Measurements from ENCODE around the gene ROM1. TPM values are rescaled to one million over a fixed set of nuclear protein-coding genes. Genes with fewer than 3 reads are reported as not detected.
"Not testable (repeated sequence)": the region's sequence is repeated elsewhere in the genome, so short reads cannot be mapped to it uniquely, and the experiment has no call there.

Gene ROM1
- total RNA-seq, 2 donors from 2014 or later = 11.4 to 12.6 TPM

DNA sequence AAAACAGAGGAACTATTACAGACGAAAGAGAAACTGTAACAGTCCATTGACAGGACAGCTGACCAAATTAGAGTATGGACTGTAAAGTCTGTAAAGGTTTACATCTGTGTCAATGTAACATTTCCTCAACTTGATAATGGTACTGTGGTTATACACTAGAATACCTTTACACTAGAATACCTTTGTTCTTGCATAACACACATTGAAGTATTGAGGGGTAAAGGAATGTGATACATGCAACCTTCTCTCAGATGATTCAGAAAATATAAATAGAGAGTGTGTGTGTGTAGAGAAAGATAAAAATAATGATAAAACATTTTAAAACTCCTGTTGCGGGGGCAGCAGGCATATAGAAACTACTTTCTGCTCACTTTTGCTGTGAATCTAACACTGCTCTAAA lies 33.8 kb upstream of the ROM1 start:
- no peak overlapping the region for H3K27ac ChIP-seq
- no peak overlapping the region for H3K4me3 ChIP-seq
- peaks cover 14 to 20% of the 10 kb centered on the region in 2 donors for H3K4me1 ChIP-seq (ENCODE audit: control insufficient read depth in 1 of 2, low read depth in 2 of 2)
- ATAC-seq (ENCODE audit: insufficient number of reproducible peaks, low FRiP score, low read depth) (no peak), DNase-seq (ENCODE audit: low spot score) (no peak)
- peaks cover 12% of the 10 kb centered on the region for H3K36me3 ChIP-seq
- H3K27me3 ChIP-seq (replicated peaks; ENCODE audit: insufficient read depth) = no peaks in the 10 kb centered on the region
- H3K9me3 ChIP-seq = no peaks in the 10 kb centered on the region
- TF ChIP-seq, protein P1, sequence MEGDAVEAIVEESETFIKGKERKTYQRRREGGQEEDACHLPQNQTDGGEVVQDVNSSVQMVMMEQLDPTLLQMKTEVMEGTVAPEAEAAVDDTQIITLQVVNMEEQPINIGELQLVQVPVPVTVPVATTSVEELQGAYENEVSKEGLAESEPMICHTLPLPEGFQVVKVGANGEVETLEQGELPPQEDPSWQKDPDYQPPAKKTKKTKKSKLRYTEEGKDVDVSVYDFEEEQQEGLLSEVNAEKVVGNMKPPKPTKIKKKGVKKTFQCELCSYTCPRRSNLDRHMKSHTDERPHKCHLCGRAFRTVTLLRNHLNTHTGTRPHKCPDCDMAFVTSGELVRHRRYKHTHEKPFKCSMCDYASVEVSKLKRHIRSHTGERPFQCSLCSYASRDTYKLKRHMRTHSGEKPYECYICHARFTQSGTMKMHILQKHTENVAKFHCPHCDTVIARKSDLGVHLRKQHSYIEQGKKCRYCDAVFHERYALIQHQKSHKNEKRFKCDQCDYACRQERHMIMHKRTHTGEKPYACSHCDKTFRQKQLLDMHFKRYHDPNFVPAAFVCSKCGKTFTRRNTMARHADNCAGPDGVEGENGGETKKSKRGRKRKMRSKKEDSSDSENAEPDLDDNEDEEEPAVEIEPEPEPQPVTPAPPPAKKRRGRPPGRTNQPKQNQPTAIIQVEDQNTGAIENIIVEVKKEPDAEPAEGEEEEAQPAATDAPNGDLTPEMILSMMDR (IDR thresholded peaks at IDR 0.05) = no peak

GRCh38 chr11:62580959-62581715 lies 31.9 kb upstream of the ROM1 start:
- Histone ChIP-seq H3K4me3 (no peak overlapping the region), H3K27ac (no peak overlapping the region), H3K9me3 (no peaks in the 10 kb centered on the region), H3K4me1 (ENCODE audit: control insufficient read depth in 1 of 2, low read depth in 2 of 2) (peaks cover 0 to 4% of the 10 kb centered on the region in 2 donors), H3K36me3 (peaks cover 17% of the 10 kb centered on the region), H3K27me3 (replicated peaks; ENCODE audit: insufficient read depth) (no peaks in the 10 kb centered on the region)
- TF ChIP-seq, protein P1 (IDR thresholded peaks at IDR 0.05) = no peak
- ATAC-seq (ENCODE audit: insufficient number of reproducible peaks, low FRiP score, low read depth) = no peak
- no peak for DNase-seq (ENCODE audit: low spot score)

GRCh38 chr11:62581735-62582134 lies 31.3 kb upstream of the ROM1 start:
- H3K9me3 ChIP-seq; H3K27ac ChIP-seq; H3K27me3 ChIP-seq (replicated peaks; ENCODE audit: insufficient read depth); DNase-seq (ENCODE audit: low spot score); H3K4me1 ChIP-seq (ENCODE audit: control insufficient read depth in 1 of 2, low read depth in 2 of 2); ATAC-seq (ENCODE audit: insufficient number of reproducible peaks, low FRiP score, low read depth); H3K4me3 ChIP-seq: not testable (repeated sequence)
- peaks cover 15% of the 10 kb centered on the region for H3K36me3 ChIP-seq

DNA sequence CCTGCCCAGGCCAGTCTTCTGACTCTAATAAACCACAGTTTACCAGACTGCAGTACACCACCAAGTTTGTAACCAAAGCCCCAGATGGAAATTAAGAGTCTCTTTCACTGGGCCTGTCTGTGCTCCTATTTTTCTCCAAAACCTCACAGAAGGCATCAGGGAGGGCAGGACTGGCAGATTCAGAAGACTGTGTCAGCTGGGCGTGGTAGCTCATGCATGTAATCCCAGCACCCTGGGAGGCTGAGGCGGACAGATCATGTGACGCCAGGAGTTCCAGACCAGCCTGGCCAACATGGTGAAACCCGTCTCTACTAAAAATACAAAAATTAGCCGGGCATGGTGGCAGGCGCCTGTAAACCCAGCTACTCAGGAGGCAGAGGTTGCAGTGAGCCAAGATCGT lies 27.7 kb upstream of the ROM1 start:
- not testable (repeated sequence) for DNase-seq (ENCODE audit: low spot score)

DNA sequence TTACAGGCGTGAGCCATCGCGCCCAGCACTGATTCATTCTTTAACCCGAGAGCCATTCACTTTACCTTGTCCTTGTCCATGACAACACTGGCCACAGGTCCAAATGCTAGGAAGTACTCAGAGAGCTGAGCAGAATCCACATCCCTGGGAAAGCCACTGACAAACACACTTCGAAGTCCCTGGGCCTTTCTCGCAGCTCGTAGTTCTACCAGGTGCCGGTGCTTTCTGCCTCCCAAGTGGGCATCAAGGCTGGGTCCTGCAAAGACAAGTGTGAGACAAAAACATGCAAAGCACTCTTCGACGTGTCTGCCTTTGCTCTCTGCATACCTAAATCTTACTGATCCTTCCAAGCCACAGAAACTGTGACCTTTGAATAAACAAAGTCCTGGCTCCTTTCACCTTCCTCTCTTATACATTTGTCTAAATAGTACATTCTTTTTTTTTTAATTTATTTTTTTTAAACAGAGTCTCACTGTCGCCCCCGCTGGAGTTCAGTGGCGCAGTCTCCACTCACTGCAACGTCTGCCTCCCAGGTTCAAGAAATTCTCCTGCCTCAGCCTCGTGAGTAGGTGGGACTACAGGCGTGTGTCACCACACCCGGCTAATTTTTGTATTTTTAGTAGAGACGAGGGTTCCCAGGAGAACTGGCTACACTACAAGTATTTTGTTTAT lies 24.0 kb upstream of the ROM1 start:
- H3K36me3 ChIP-seq = peaks cover 28% of the 10 kb centered on the region
- DNase-seq (ENCODE audit: low spot score) (no peak), ATAC-seq (ENCODE audit: insufficient number of reproducible peaks, low FRiP score, low read depth) (no peak)
- H3K4me3 ChIP-seq = no peak overlapping the region
- no peaks in the 10 kb centered on the region for H3K27me3 ChIP-seq (replicated peaks; ENCODE audit: insufficient read depth)
- TF ChIP-seq, protein P1 (IDR thresholded peaks at IDR 0.05) = no peak
- peaks cover 12 to 27% of the 10 kb centered on the region in 2 donors for H3K4me1 ChIP-seq (ENCODE audit: control insufficient read depth in 1 of 2, low read depth in 2 of 2)
- no peak overlapping the region for H3K27ac ChIP-seq
- no peaks in the 10 kb centered on the region for H3K9me3 ChIP-seq

More for the DNA sequence above, 27.7 kb upstream of the ROM1 start:
- not testable (repeated sequence) for H3K27me3 ChIP-seq (replicated peaks; ENCODE audit: insufficient read depth); H3K27ac ChIP-seq; H3K4me1 ChIP-seq (ENCODE audit: control insufficient read depth in 1 of 2, low read depth in 2 of 2); H3K4me3 ChIP-seq; H3K9me3 ChIP-seq; ATAC-seq (ENCODE audit: insufficient number of reproducible peaks, low FRiP score, low read depth)
- H3K36me3 ChIP-seq = peaks cover 23% of the 10 kb centered on the region

DNA sequence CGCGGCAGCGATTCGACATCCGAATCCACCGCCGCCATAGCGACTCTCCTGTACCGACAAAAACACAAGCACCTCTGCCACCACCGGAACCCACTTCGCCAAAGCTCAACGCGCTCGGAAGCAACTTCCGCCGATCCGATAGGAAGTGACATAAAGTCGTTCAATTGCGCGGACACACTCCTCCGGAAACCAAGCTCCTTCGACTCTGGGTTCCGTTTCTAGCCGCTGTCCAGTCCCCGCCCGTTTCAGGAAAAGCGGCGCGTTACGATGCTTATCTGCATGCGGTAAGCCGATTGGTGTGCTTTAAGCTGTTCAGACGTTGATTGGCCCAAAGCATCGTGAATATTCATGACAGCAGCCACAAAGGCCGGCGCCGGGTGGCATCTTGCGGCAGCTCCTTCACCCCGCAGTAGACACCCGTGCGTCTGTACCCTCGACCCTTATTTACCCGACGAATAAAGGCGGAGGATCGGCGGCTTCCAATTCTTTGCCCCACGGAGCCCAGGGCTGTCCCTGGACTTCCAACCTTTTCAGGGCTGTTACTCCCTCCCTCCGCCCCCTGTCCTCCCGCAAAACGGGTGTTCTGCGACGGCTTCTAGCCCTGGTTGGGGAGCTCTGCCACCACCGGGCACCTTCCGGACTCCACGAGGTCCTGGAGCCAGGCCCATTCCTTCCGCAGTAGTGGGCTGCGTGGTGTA lies 21.5 kb upstream of the ROM1 start, which contains the start of gene TUT1:
TSS of gene TUT1 (minus strand) at position 76 of the 698 bp plus-strand sequence. CDS start at position 38, 38 bp downstream.
- Histone ChIP-seq H3K9me3 (no peaks in the 10 kb centered on the region), H3K27me3 (replicated peaks; ENCODE audit: insufficient read depth) (no peaks in the 10 kb centered on the region), H3K27ac (peak within 1 kb of the TSS; percentile 89 to 96), H3K4me1 (ENCODE audit: control insufficient read depth in 1 of 2, low read depth in 2 of 2) (peaks cover 12 to 27% of the 10 kb centered on the region in 2 donors), H3K36me3 (peaks cover 43% of the 10 kb centered on the region), H3K4me3 (peak within 1 kb of the TSS; percentile 80)
- peak; percentile 91 for DNase-seq (ENCODE audit: low spot score)
- ATAC-seq (ENCODE audit: insufficient number of reproducible peaks, low FRiP score, low read depth) = peak; percentile 98
- TF ChIP-seq, protein P1 (IDR thresholded peaks at IDR 0.05) = no peak

Measured in thoracic aorta (tissue), 2 donors.